Mononuclear cell (primary cell): ENCODE results near the gene ATF7. TPM values are rescaled to one million over a fixed set of nuclear protein-coding genes. Genes with fewer than 3 reads are reported as not detected.

Experiments used
- H3K27me3 ChIP-seq: 2 replicates; pipeline ENCODE4 v1.6.0; 2011; ENCODE audit warnings: low read length, control low read depth; ENCODE audit not compliant: insufficient read depth
- H3K4me1 ChIP-seq: 2 replicates; pipeline ENCODE4 v1.5.1; 2011; ENCODE audit warnings: mild to moderate bottlenecking, low read length, control low read depth; ENCODE audit not compliant: insufficient read depth
- H3K4me3 ChIP-seq: 2 replicates; pipeline ENCODE4 v1.5.1; 2011; ENCODE audit warnings: mild to moderate bottlenecking, low read length, moderate library complexity
- H3K9me3 ChIP-seq: 2 replicates; pipeline ENCODE4 v1.5.1; 2011; ENCODE audit warnings: low read depth, mild to moderate bottlenecking, control low read depth, low read length
- total RNA-seq: library from RNA; depleted of rRNA; stranded (reverse); fragments of >200 nt; gene quantifications from one replicate; pipeline ENCODE4 v1.2.3, GENCODE V29; 2012

Gene ATF7
- total RNA-seq, 1 donor = 8.0 TPM

GRCh38 chr12:53593707-53594106 lies 32.5 kb downstream of the ATF7 start:
- Histone ChIP-seq H3K27me3 (no peaks in the 10 kb centered on the region), H3K9me3 (no peaks in the 10 kb centered on the region), H3K4me3 (no peak overlapping the region), H3K4me1 (no peaks in the 10 kb centered on the region)

GRCh38 chr12:53593031-53593430 lies 33.2 kb downstream of the ATF7 start:
- no peaks in the 10 kb centered on the region for H3K4me1 ChIP-seq
- no peaks in the 10 kb centered on the region for H3K9me3 ChIP-seq
- no peaks in the 10 kb centered on the region for H3K27me3 ChIP-seq
- no peak overlapping the region for H3K4me3 ChIP-seq

- Histone ChIP-seq H3K4me3 (no peak overlapping the region), H3K4me1 (no peaks in the 10 kb centered on the region), H3K27me3 (no peaks in the 10 kb centered on the region), H3K9me3 (no peaks in the 10 kb centered on the region)
Observed at GRCh38 chr12:53592426-53592825, 33.8 kb downstream of the ATF7 start.

- Histone ChIP-seq H3K9me3 (no peaks in the 10 kb centered on the region), H3K4me3 (no peak overlapping the region), H3K4me1 (no peaks in the 10 kb centered on the region), H3K27me3 (no peaks in the 10 kb centered on the region)
Observed at GRCh38 chr12:53591301-53592206, 34.6 kb downstream of the ATF7 start.

- Histone ChIP-seq H3K27me3 (no peaks in the 10 kb centered on the region), H3K4me1 (no peaks in the 10 kb centered on the region), H3K4me3 (no peak overlapping the region), H3K9me3 (no peaks in the 10 kb centered on the region)
Observed at GRCh38 chr12:53590652-53591051, 35.5 kb downstream of the ATF7 start.

- Histone ChIP-seq H3K4me1 (no peaks in the 10 kb centered on the region), H3K27me3 (no peaks in the 10 kb centered on the region), H3K9me3 (no peaks in the 10 kb centered on the region), H3K4me3 (no peak overlapping the region)
Observed at GRCh38 chr12:53589915-53590314, 36.3 kb downstream of the ATF7 start.

GRCh38 chr12:53589423-53589822 lies 36.8 kb downstream of the ATF7 start:
- no peaks in the 10 kb centered on the region for H3K4me1 ChIP-seq
- H3K4me3 ChIP-seq = no peak overlapping the region
- no peaks in the 10 kb centered on the region for H3K27me3 ChIP-seq
- H3K9me3 ChIP-seq = no peaks in the 10 kb centered on the region

- Histone ChIP-seq H3K4me3 (no peak overlapping the region), H3K27me3 (no peaks in the 10 kb centered on the region), H3K4me1 (no peaks in the 10 kb centered on the region), H3K9me3 (no peaks in the 10 kb centered on the region)
Observed at GRCh38 chr12:53588123-53588522, 38.1 kb downstream of the ATF7 start.

GRCh38 chr12:53586745-53587144 lies 39.4 kb downstream of the ATF7 start:
- Histone ChIP-seq H3K27me3 (no peaks in the 10 kb centered on the region), H3K4me3 (no peak overlapping the region), H3K4me1 (no peaks in the 10 kb centered on the region), H3K9me3 (no peaks in the 10 kb centered on the region)

- no peaks in the 10 kb centered on the region for H3K9me3 ChIP-seq
- no peak overlapping the region for H3K4me3 ChIP-seq
- no peaks in the 10 kb centered on the region for H3K4me1 ChIP-seq
- H3K27me3 ChIP-seq = no peaks in the 10 kb centered on the region
Observed at GRCh38 chr12:53585448-53586125, 40.6 kb downstream of the ATF7 start.

GRCh38 chr12:53579545-53579955 lies 46.6 kb downstream of the ATF7 start:
- Histone ChIP-seq H3K4me1 (peaks cover 35% of the 10 kb centered on the region), H3K27me3 (no peaks in the 10 kb centered on the region), H3K9me3 (no peaks in the 10 kb centered on the region), H3K4me3 (no peak overlapping the region)

- Histone ChIP-seq H3K27me3 (no peaks in the 10 kb centered on the region), H3K9me3 (no peaks in the 10 kb centered on the region), H3K4me1 (peaks cover 38% of the 10 kb centered on the region), H3K4me3 (no peak overlapping the region)
Observed at GRCh38 chr12:53578783-53579182, 47.4 kb downstream of the ATF7 start.

- Histone ChIP-seq H3K4me3 (no peak overlapping the region), H3K27me3 (no peaks in the 10 kb centered on the region), H3K9me3 (no peaks in the 10 kb centered on the region)
Observed at GRCh38 chr12:53577941-53578352, 48.2 kb downstream of the ATF7 start.

GRCh38 chr12:53575502-53576249 lies 50.5 kb downstream of the ATF7 start:
- H3K4me1 ChIP-seq = peaks cover 50% of the 10 kb centered on the region
- H3K9me3 ChIP-seq = no peaks in the 10 kb centered on the region
- no peak overlapping the region for H3K4me3 ChIP-seq
- no peaks in the 10 kb centered on the region for H3K27me3 ChIP-seq

More at GRCh38 chr12:53577941-53578352, 48.2 kb downstream of the ATF7 start:
- peaks cover 38% of the 10 kb centered on the region for H3K4me1 ChIP-seq

- Histone ChIP-seq H3K4me3 (no peak overlapping the region), H3K4me1 (peaks cover 43% of the 10 kb centered on the region), H3K9me3 (no peaks in the 10 kb centered on the region), H3K27me3 (no peaks in the 10 kb centered on the region)
Observed at GRCh38 chr12:53572134-53572758, 53.9 kb downstream of the ATF7 start.
